Pancreas (tissue), 10 donors: ENCODE measurements around the gene STMN1. TPM values are rescaled to one million over a fixed set of nuclear protein-coding genes. Genes with fewer than 3 reads are reported as not detected.
A peak's percentile ranks its signal among the peaks of the same experiment; 100 is the strongest.

ENCODE experiments used
- ATAC-seq, 4 donors: fragments of 200-7000 bp; cut with Tn5 transposase; one replicate each; pipeline versions ENCODE4 v1.8.0 to v1.9.1; 2020; ENCODE audit warnings: mild to moderate bottlenecking in 4 of 4, moderate library complexity in 4 of 4
- DNase-seq, 6 donors: peaks; one replicate each; pipeline ENCODE4 v3.0.0-alpha.2; 2020
- FAIRE-seq: peaks from 2 replicates; lab custom pipeline; 2012; peaks lifted over from hg19 to GRCh38; lab: Jason Lieb, UNC
- H3K27ac ChIP-seq, 4 donors: fragments of 200-600 bp; sonication (generic); 1 replicate in 3 of 4; 2 replicates in 1 of 4; pipeline versions ENCODE4 v1.5.0 to v1.8.0; 2020
- H3K27me3 ChIP-seq, 4 donors: fragments of 200-600 bp; one replicate each; pipeline ENCODE4 v1.8.0; 2021
- H3K36me3 ChIP-seq, 3 donors: fragments of 200-600 bp; sonication (generic) in 1 of 3; one replicate each; pipeline versions ENCODE4 v1.5.0 to v1.8.0; 2020 to 2021
- H3K4me1 ChIP-seq, 3 donors: fragments of 200-600 bp; one replicate each; pipeline ENCODE4 v1.8.0; 2021
- H3K4me3 ChIP-seq, 4 donors: fragments of 200-600 bp; sonication (generic) in 2 of 4; one replicate each; pipeline versions ENCODE4 v1.5.0 to v1.8.0; 2020 to 2021
- H3K9me3 ChIP-seq, 4 donors: fragments of 200-600 bp; one replicate each; pipeline ENCODE4 v1.8.0; 2021
- WGBS, 2 donors: extraction: QIAGEN DNeasy Blood & Tissue Kit; methylation state at CpG; one replicate each; pipeline ENCODE4 v1.1.7; 2013; 5-methylcytosine and 5-hydroxymethylcytosine counted together
- intact Hi-C, 3 donors: fragments of 100-400 bp; cut with DNase I; formaldehyde crosslinking; loops; one replicate each; pipeline versions ENCODE4 v1.11.1 to v1.14.2; 2022
- polyA plus RNA-seq, 2 donors: library from polyadenylated mRNA; stranded (reverse); fragments of 200-250 nt; gene quantifications; one replicate each; pipeline ENCODE4 v1.2.3, GENCODE V29; 2013
- total RNA-seq, 6 donors: library from RNA; stranded (reverse); fragmentation: NEBNext Ultra II Directional in 4 of 6; extraction: Animal tissue kit (Norgen Biotek cat#: 25700) in 4 of 6; gene quantifications; one replicate each; pipeline versions ENCODE4 v1.2.1 to v1.2.4, GENCODE V29; 2021 to 2023
- TF ChIP-seq, protein P1 (sequence below), 4 donors: fragments of 200-600 bp; sonication (generic) in 3 of 4; IDR thresholded peaks; one replicate each; pipeline versions ENCODE4 v1.5.0 to v1.8.0; 2021; ENCODE audit warnings: antibody characterized with exemption in 4 of 4
- donor health status: healthy with polysubstance abuse.
- donor health status: DM: no; HTN: no; CAD: no; lungs with moderate emphysema.
- donor health status: DM: no; HTN: no; CAD: no.
- donor health status: control.
- donor health status: control.
- donor health status: Bipolar disorder and iron deficiency.
- donor health status: DM: yes; HTN: yes; CAD: no.
- donor health status: DM: no; HTN: no; CAD: no.
- donor health status: DM: no; HTN: no; CAD: no.
- donor health status: DM: yes; HTN: yes; CAD: no.

The STMN1 gene
- total and polyA plus RNA-seq, 8 donors = 3.3 to 58.0 (median 14.0) TPM

DNA sequence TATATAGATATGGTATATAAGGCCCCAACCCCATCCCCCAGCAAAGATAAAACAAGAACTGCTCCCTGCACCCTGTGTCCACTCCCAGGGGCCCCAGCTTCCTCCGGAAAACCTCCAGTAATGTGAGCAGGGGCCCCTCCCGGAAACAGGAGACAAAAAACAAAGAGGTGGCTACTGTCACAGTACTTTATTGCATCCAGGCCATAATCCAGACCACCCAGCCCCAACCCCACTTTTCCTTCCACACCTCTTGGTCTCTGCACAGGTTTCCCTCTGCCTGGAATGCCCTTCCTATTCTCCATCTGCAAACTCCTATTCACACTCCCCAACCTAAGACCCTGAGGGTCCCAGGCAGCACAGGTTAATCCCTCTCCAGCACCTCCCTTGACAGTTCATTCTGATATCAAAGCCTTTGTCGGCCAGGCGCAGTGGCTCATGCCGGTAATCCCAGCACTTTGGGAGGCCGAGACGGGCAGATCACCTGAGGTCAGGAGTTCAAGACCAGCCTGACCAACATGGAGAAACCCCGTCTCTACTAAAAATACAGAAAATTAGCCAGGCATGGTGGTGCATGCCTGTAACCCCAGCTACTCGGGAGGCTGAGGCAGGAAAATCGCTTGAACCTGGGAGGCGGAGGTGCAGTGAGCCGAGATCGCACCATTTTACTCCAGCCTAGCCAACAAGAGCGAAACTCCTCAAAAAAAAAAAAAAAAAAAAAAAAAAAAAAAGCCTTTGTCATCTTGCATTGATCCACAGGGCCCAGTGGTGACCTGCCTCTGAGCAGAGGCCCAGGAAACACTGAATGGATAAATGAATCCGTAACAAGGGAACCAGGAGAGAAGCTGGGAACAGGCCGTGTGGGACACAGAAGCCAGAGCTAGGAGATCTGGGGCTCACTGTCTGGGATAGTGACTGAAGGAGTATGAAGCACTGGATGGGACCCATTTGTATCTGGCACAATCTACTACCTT is 44.6 kb downstream of the STMN1 start:
- H3K9me3 ChIP-seq = no peaks in the 10 kb centered on the region
- H3K27me3 ChIP-seq = no peaks in the 10 kb centered on the region
- H3K27ac ChIP-seq = no peak overlapping the region
- no peak for ATAC-seq
- DNase-seq = no peak
- no peaks in the 10 kb centered on the region for H3K36me3 ChIP-seq
- WGBS, 2 donors = 81 to 86% methylated on average over 16 of the region's 16 CpGs
- peaks cover 3 to 15% (median 6%) of the 10 kb centered on the region in 3 donors for H3K4me1 ChIP-seq
- FAIRE-seq = no peak
- TF ChIP-seq, protein P1, sequence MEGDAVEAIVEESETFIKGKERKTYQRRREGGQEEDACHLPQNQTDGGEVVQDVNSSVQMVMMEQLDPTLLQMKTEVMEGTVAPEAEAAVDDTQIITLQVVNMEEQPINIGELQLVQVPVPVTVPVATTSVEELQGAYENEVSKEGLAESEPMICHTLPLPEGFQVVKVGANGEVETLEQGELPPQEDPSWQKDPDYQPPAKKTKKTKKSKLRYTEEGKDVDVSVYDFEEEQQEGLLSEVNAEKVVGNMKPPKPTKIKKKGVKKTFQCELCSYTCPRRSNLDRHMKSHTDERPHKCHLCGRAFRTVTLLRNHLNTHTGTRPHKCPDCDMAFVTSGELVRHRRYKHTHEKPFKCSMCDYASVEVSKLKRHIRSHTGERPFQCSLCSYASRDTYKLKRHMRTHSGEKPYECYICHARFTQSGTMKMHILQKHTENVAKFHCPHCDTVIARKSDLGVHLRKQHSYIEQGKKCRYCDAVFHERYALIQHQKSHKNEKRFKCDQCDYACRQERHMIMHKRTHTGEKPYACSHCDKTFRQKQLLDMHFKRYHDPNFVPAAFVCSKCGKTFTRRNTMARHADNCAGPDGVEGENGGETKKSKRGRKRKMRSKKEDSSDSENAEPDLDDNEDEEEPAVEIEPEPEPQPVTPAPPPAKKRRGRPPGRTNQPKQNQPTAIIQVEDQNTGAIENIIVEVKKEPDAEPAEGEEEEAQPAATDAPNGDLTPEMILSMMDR (IDR thresholded peaks at IDR 0.05) = no peak
- intact Hi-C loops = no loop called here
- H3K4me3 ChIP-seq = no peak overlapping the region

DNA sequence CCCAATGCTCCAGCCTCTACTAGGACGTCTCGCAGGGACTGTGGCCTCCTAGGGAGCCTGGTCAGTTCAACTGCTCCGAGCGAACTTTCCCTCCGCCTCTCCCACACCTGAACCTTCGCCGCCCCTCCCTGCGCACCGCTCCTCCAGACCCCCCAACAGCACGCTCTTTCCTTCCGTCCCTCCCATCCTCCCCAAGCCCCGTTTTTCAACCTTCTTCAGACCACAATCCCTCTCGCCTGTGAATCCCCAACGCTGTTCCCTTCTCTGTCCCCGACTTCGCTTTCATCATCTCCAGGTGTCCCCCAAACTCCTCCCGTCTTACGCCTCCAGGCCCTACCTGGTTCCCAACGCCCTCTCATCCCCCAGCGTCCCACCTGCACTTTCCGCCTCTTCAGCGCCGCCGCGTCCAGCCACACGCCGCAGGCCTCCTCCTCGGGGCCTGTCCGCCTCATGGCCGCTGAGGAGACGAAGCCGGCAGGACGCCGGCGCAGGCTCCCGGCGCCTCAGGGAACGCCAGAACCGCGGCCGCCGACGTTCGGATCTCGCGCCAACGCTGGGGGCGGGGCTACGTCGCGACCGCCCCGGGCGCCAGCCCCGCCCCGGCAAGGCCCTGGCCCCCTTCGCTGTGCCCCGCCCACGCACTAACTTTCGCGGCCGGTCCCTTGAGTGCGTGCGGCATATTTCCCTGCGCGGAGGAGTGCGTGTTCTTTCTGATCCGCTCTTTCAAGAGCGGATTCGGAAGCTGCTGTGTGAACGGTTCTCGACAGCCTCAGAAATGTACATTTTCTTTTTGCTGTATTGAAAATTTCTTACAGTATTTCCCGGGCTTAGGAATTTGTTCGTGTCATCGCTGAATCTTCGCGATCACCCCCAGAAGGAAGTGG is 47.1 kb downstream of the STMN1 start, which contains the start of gene AUNIP:
AUNIP (minus strand) TSS at position 552 of the 884 bp plus-strand sequence; CDS start at position 452, 100 bp downstream.
- Histone ChIP-seq H3K4me3 (peak within 1 kb of the TSS; percentile 11 to 44 (median 28)), H3K27ac (peak within 1 kb of the TSS; percentile 2 to 66 (median 48)), H3K36me3 (no peaks in the 10 kb centered on the region), H3K27me3 (no peaks in the 10 kb centered on the region), H3K4me1 (peaks cover 0 to 9% (median 4%) of the 10 kb centered on the region in 3 donors), H3K9me3 (no peaks in the 10 kb centered on the region)
- intact Hi-C loops = no loop called here
- peak; percentile 84 to 92 (median 90) for DNase-seq
- TF ChIP-seq, protein P1 (IDR thresholded peaks at IDR 0.05) = no peak
- ATAC-seq = peak; percentile 98 to 99 (median 98)
- 3% methylated on average over 76 to 77 of the region's 77 CpGs for WGBS, 2 donors
- no peak for FAIRE-seq

DNA sequence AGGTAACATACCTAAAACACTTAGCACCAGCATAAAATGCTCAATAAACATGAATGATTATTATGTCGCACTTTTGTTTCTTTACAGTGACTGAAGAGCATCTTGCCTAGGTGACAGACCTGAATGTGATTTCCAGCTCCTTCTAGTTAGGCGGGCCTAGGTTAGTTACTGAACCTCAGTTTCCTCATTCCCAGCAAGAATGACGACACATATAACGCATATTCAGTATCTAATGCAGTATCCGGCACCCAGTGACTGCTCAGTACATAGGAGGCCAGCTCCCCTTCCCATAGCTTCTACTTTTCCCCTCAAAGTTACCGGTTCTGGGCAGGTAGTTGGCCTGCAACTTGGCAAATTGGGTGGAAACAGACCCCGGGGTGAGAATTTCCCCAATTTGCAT is 47.7 kb downstream of the STMN1 start:
- H3K4me1 ChIP-seq = peaks cover 0 to 9% (median 4%) of the 10 kb centered on the region in 3 donors
- H3K27me3 ChIP-seq = no peaks in the 10 kb centered on the region
- FAIRE-seq (no peak), ATAC-seq (no peak), DNase-seq (no peak)
- no peak overlapping the region for H3K27ac ChIP-seq
- H3K36me3 ChIP-seq = no peaks in the 10 kb centered on the region
- intact Hi-C loops = no loop called here
- no peaks in the 10 kb centered on the region for H3K9me3 ChIP-seq
- 49 to 55% methylated on average over 7 of the region's 7 CpGs for WGBS, 2 donors
- peak overlapping the region in 1 of 4 donors; percentile 44 for H3K4me3 ChIP-seq
- TF ChIP-seq, protein P1 (IDR thresholded peaks at IDR 0.05) = no peak

DNA sequence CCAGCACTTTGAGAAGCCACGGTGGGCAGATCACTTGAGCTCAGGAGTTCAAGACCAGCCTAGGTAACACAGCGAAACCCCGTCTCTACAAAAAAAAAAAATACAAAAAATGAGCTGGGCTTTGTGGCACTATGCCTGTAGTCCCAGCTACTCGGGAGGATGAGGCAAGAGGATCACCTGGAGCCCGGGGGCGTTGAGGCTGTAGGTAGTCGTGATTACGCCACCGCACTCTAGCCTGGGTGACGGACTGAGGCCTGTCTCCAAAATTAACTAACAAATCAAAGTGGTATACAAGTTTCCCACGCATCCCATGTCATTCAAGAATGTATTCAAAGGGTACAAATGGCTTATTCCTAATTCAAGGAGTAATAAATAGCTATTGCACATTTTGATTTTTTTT is 49.4 kb downstream of the STMN1 start:
- no peak for FAIRE-seq
- Histone ChIP-seq H3K9me3 (no peaks in the 10 kb centered on the region), H3K27me3 (no peaks in the 10 kb centered on the region), H3K27ac (no peak overlapping the region), H3K4me3 (no peak overlapping the region), H3K36me3 (no peaks in the 10 kb centered on the region), H3K4me1 (peaks cover 0 to 9% (median 4%) of the 10 kb centered on the region in 3 donors)
- intact Hi-C loops = no loop called here
- 87 to 93% methylated on average over 11 of the region's 11 CpGs for WGBS, 2 donors
- ATAC-seq = no peak
- TF ChIP-seq, protein P1 (IDR thresholded peaks at IDR 0.05) = no peak
- DNase-seq = no peak
